CD4-positive, CD25-positive, alpha-beta regulatory T cell (primary cell): ENCODE data around the gene ALPL. TPM values are rescaled to one million over a fixed set of nuclear protein-coding genes. Genes with fewer than 3 reads are reported as not detected.

ENCODE experiments used
- ATAC-seq, 2 donors: fragments of 150-1000 bp; cut with Tn5 transposase; one replicate each; pipeline ENCODE4 v1.10.0; 2021; ENCODE audit warnings: low read depth in 2 of 2, moderate number of reproducible peaks in 2 of 2, moderate library complexity in 1 of 2
- DNase-seq, 3 donors: peaks; one replicate each; pipeline versions ENCODE4 v3.0.0 to v3.0.0-alpha.2; 2012 to 2022; ENCODE audit warnings: mixed read lengths in 1 of 3
- H3K27ac ChIP-seq: one replicate; pipeline ENCODE4 v1.7.0; 2013; ENCODE audit warnings: mild to moderate bottlenecking, low read length; ENCODE audit not compliant: insufficient read depth, poor library complexity, severe bottlenecking
- H3K27me3 ChIP-seq: one replicate; pipeline ENCODE4 v1.7.0; 2013; ENCODE audit warnings: low read length; ENCODE audit not compliant: control insufficient read depth, insufficient read depth
- H3K36me3 ChIP-seq: one replicate; pipeline ENCODE4 v1.7.0; 2013; ENCODE audit warnings: mild to moderate bottlenecking, low read length, moderate library complexity; ENCODE audit not compliant: control insufficient read depth, insufficient read depth
- H3K4me1 ChIP-seq: 2 replicates; pipeline ENCODE4 v1.7.0; 2013; ENCODE audit warnings: mild to moderate bottlenecking, low read length; ENCODE audit not compliant: insufficient read depth, control insufficient read depth, poor library complexity, severe bottlenecking
- H3K4me3 ChIP-seq: one replicate; pipeline ENCODE4 v1.7.0; 2013; ENCODE audit warnings: low read depth, mild to moderate bottlenecking, low read length, moderate library complexity
- H3K9me3 ChIP-seq, 2 experiments: 1 replicate in 1 of 2; 2 replicates in 1 of 2; pipeline ENCODE4 v1.7.0; 2013; ENCODE audit warnings: low read length in 2 of 2, mild to moderate bottlenecking in 1 of 2, moderate library complexity in 1 of 2; ENCODE audit not compliant: control insufficient read depth in 2 of 2
- H3K27ac Mint-ChIP-seq, 3 donors: one replicate each; pipeline ENCODE4 v1.8.0; 2020 to 2022; ENCODE audit warnings: mild to moderate bottlenecking in 3 of 3, mixed read lengths in 3 of 3, moderate library complexity in 2 of 3
- H3K27me3 Mint-ChIP-seq: one replicate; pipeline ENCODE4 v1.8.0; 2022; ENCODE audit warnings: mild to moderate bottlenecking, mixed read lengths
- H3K36me3 Mint-ChIP-seq: one replicate; pipeline ENCODE4 v1.8.0; 2020; ENCODE audit warnings: mixed read lengths
- H3K4me1 Mint-ChIP-seq, 4 donors: one replicate each; pipeline ENCODE4 v1.8.0; 2020 to 2022; ENCODE audit warnings: mixed read lengths in 4 of 4, mild to moderate bottlenecking in 1 of 4
- H3K4me3 Mint-ChIP-seq, 4 donors: one replicate each; pipeline ENCODE4 v1.8.0; 2020 to 2022; ENCODE audit warnings: mild to moderate bottlenecking in 4 of 4, mixed read lengths in 4 of 4, moderate library complexity in 3 of 4
- H3K9me3 Mint-ChIP-seq, 7 donors: one replicate each; pipeline ENCODE4 v1.8.0; 2020 to 2022; ENCODE audit warnings: mixed read lengths in 7 of 7, mild to moderate bottlenecking in 3 of 7, moderate library complexity in 2 of 7
- polyA plus RNA-seq, 4 donors: library from polyadenylated mRNA; unstranded; fragments of 300-500 nt; fragmentation: Illumina TruSeq; gene quantifications; one replicate each; pipeline ENCODE4 v1.2.3, GENCODE V29; 2021
- total RNA-seq: library from RNA; stranded (reverse); gene quantifications from one replicate; pipeline ENCODE4 v1.2.3, GENCODE V29; 2022

The ALPL gene
- total and polyA plus RNA-seq, 5 donors from 2014 or later = not detected

- Mint-ChIP-seq H3K27ac (no peak overlapping the region), H3K9me3 (no peaks in the 10 kb centered on the region), H3K4me1 (peaks cover 0 to 17% (median 5%) of the 10 kb centered on the region in 4 donors), H3K36me3 (no peaks in the 10 kb centered on the region), H3K27me3 (peaks cover 12% of the 10 kb centered on the region), H3K4me3 (no peak overlapping the region)
- Histone ChIP-seq H3K4me1 (peaks cover 6% of the 10 kb centered on the region), H3K27me3 (no peaks in the 10 kb centered on the region), H3K36me3 (no peaks in the 10 kb centered on the region), H3K4me3 (no peak overlapping the region), H3K27ac (no peak overlapping the region), H3K9me3 (no peaks in the 10 kb centered on the region)
- DNase-seq = no peak
- no peak for ATAC-seq
Measured at GRCh38 chr1:21610027-21610426, 100.8 kb downstream of the ALPL start.

GRCh38 chr1:21610989-21611785 is 102.0 kb downstream of the ALPL start:
- Histone ChIP-seq H3K4me1 (peaks cover 6% of the 10 kb centered on the region), H3K27me3 (no peaks in the 10 kb centered on the region), H3K4me3 (no peak overlapping the region), H3K27ac (no peak overlapping the region), H3K36me3 (no peaks in the 10 kb centered on the region), H3K9me3 (no peaks in the 10 kb centered on the region)
- no peak overlapping the region for H3K27ac Mint-ChIP-seq
- H3K9me3 Mint-ChIP-seq = no peaks in the 10 kb centered on the region
- no peaks in the 10 kb centered on the region for H3K36me3 Mint-ChIP-seq
- DNase-seq = no peak
- H3K4me3 Mint-ChIP-seq = no peak overlapping the region
- H3K4me1 Mint-ChIP-seq = peaks cover 0 to 17% (median 5%) of the 10 kb centered on the region in 4 donors
- H3K27me3 Mint-ChIP-seq = peaks cover 13% of the 10 kb centered on the region
- ATAC-seq = no peak

- Histone ChIP-seq H3K4me3 (no peak overlapping the region), H3K4me1 (peaks cover 6% of the 10 kb centered on the region), H3K36me3 (no peaks in the 10 kb centered on the region), H3K9me3 (no peaks in the 10 kb centered on the region), H3K27ac (no peak overlapping the region), H3K27me3 (no peaks in the 10 kb centered on the region)
- H3K27ac Mint-ChIP-seq = no peak overlapping the region
- no peaks in the 10 kb centered on the region for H3K9me3 Mint-ChIP-seq
- no peak for DNase-seq
- no peak overlapping the region for H3K4me3 Mint-ChIP-seq
- ATAC-seq = no peak
- H3K27me3 Mint-ChIP-seq = peaks cover 17% of the 10 kb centered on the region
- H3K36me3 Mint-ChIP-seq = no peaks in the 10 kb centered on the region
- H3K4me1 Mint-ChIP-seq = peaks cover 0 to 13% (median 5%) of the 10 kb centered on the region in 4 donors
Measured at GRCh38 chr1:21612057-21612456, 102.8 kb downstream of the ALPL start.

GRCh38 chr1:21613072-21613867 is 104.0 kb downstream of the ALPL start:
- no peak overlapping the region for H3K27ac Mint-ChIP-seq

GRCh38 chr1:21614419-21615115 is 105.3 kb downstream of the ALPL start:
- Mint-ChIP-seq H3K27ac (no peak overlapping the region), H3K27me3 (peaks cover 15% of the 10 kb centered on the region), H3K4me3 (no peak overlapping the region), H3K9me3 (no peaks in the 10 kb centered on the region), H3K4me1 (no peaks in the 10 kb centered on the region), H3K36me3 (no peaks in the 10 kb centered on the region)
- DNase-seq = no peak
- no peak for ATAC-seq
- H3K27me3 ChIP-seq = no peaks in the 10 kb centered on the region
- no peaks in the 10 kb centered on the region for H3K4me1 ChIP-seq
- no peaks in the 10 kb centered on the region for H3K36me3 ChIP-seq
- no peaks in the 10 kb centered on the region for H3K9me3 ChIP-seq
- no peak overlapping the region for H3K4me3 ChIP-seq
- no peak overlapping the region for H3K27ac ChIP-seq

More at GRCh38 chr1:21613072-21613867, 104.0 kb downstream of the ALPL start:
- no peaks in the 10 kb centered on the region for H3K36me3 Mint-ChIP-seq
- no peak for ATAC-seq
- H3K9me3 ChIP-seq = no peaks in the 10 kb centered on the region
- H3K27me3 Mint-ChIP-seq = peaks cover 14% of the 10 kb centered on the region
- H3K4me1 Mint-ChIP-seq = peaks cover 0 to 2% (median 0%) of the 10 kb centered on the region in 4 donors
- H3K36me3 ChIP-seq = no peaks in the 10 kb centered on the region
- no peaks in the 10 kb centered on the region for H3K9me3 Mint-ChIP-seq
- no peaks in the 10 kb centered on the region for H3K4me1 ChIP-seq
- no peaks in the 10 kb centered on the region for H3K27me3 ChIP-seq
- H3K4me3 Mint-ChIP-seq = no peak overlapping the region
- H3K27ac ChIP-seq = no peak overlapping the region
- DNase-seq = no peak
- no peak overlapping the region for H3K4me3 ChIP-seq

GRCh38 chr1:21616372-21616771 is 107.1 kb downstream of the ALPL start:
- Histone ChIP-seq H3K9me3 (no peaks in the 10 kb centered on the region), H3K4me1 (no peaks in the 10 kb centered on the region), H3K27me3 (peaks cover 2% of the 10 kb centered on the region), H3K4me3 (no peak overlapping the region), H3K36me3 (no peaks in the 10 kb centered on the region), H3K27ac (no peak overlapping the region)
- ATAC-seq (no peak), DNase-seq (no peak)
- Mint-ChIP-seq H3K4me1 (peaks cover 0 to 3% (median under 1%) of the 10 kb centered on the region in 4 donors), H3K36me3 (no peaks in the 10 kb centered on the region), H3K4me3 (no peak overlapping the region), H3K9me3 (no peaks in the 10 kb centered on the region), H3K27ac (no peak overlapping the region), H3K27me3 (peaks cover 20% of the 10 kb centered on the region)

GRCh38 chr1:21617126-21617738 is 108.0 kb downstream of the ALPL start:
- Histone ChIP-seq H3K36me3 (no peaks in the 10 kb centered on the region), H3K27me3 (peaks cover 2% of the 10 kb centered on the region), H3K9me3 (no peaks in the 10 kb centered on the region), H3K27ac (no peak overlapping the region), H3K4me1 (no peaks in the 10 kb centered on the region), H3K4me3 (no peak overlapping the region)
- H3K4me1 Mint-ChIP-seq = peaks cover 0 to 5% (median 2%) of the 10 kb centered on the region in 4 donors
- peaks cover 20% of the 10 kb centered on the region for H3K27me3 Mint-ChIP-seq
- no peak overlapping the region for H3K4me3 Mint-ChIP-seq
- DNase-seq (no peak), ATAC-seq (no peak)
- H3K36me3 Mint-ChIP-seq = no peaks in the 10 kb centered on the region
- H3K9me3 Mint-ChIP-seq = no peaks in the 10 kb centered on the region
- no peak overlapping the region for H3K27ac Mint-ChIP-seq
